GM18861 (cell line): ENCODE data around the gene HYPK.

Experiments
- ATAC-seq: cut with Tn5 transposase; IDR thresholded peaks from one replicate; pipeline ENCODE4 v1.9.1; 2021; ENCODE audit not compliant: unreplicated experiment

Gene HYPK, protein sequence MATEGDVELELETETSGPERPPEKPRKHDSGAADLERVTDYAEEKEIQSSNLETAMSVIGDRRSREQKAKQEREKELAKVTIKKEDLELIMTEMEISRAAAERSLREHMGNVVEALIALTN

GRCh38 chr15:43800286-43801141, at the start of gene HYPK:
Gene HYPK (plus strand): TSS chr15:43800599. CDS start chr15:43800623, 24 bp downstream.
- ATAC-seq, result peak; percentile 76

- no peak for ATAC-seq
These were observed 48.5 kb upstream of the HYPK start for GRCh38 chr15:43751885-43752284.

DNA sequence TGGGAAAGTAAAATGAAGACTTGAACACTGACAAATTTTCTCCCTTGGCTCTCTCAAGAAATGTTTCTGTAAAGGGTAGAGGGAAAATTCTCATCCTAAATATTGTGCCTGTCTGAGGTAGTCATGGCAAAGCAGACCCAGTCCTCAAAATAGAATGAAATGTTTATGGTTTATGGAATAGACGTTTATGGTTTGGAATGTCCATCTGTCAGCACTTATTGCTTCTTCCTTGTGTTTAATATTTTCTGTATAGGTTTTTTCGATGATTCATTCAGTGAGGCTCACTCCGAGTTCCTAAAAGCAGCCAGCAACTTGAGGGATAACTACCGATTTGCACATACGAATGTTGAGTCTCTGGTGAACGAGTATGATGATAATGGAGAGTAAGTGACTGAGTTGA, 37.6 kb upstream of the HYPK start:
- no peak for ATAC-seq

GRCh38 chr15:43763819-43764446, 36.5 kb upstream of the HYPK start:
- ATAC-seq, result no peak

GRCh38 chr15:43769584-43770228, 30.7 kb upstream of the HYPK start:
- no peak for ATAC-seq

DNA sequence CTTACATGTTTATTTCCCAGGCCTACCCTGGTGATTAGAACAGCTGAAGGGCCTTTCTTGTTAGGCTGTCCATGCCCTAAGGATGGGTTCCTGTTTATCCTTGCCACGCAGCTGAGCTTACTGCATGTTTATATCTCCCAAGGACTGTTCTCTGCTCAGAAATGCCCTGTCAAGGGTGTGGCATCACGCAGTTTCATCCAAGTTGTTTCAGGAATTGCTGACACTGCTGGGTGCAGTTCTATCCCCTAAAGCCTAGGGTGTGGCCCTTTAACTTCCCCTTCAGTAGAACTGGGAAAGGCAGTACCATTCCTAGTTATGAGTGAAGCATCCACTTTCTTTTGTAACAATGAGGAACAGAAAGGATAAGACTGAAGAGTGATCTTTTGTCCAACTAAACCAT, 28.6 kb upstream of the HYPK start:
- no peak for ATAC-seq

- no peak for ATAC-seq
These were observed 27.8 kb upstream of the HYPK start for GRCh38 chr15:43772624-43773023.

GRCh38 chr15:43774062-43774461, 26.3 kb upstream of the HYPK start:
- ATAC-seq, result no peak

GRCh38 chr15:43775411-43775965, 24.9 kb upstream of the HYPK start:
- ATAC-seq, result no peak

DNA sequence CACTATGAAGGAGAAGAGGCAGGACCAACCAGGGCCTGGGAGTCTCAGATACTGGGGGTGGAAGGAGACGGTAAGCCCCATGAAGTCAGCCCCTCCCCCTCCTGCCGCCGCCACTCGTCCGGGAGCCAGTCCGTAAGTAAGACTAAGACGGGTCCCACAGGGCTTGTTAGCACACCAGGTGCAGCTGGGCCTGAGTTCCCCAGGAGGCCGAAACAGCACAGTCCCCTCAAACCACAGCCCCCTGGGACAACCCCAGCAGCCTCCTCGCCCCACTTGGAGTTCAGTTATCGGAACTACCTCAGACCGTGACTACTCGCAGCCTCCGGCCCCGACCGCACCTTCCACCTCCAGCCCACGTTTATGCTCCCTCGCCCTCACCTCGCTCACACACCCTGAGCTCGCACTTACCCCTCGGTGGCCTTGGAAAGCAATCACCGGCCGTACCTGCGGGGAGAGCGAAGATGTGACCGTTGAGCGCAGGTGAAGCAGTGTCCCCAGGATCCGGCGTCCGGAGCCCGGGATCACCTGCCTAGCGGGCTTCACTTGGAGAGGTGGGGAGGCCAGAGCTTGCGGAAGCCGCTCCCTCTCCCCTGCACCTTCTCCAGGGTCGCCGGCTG, 24.2 kb upstream of the HYPK start:
- ATAC-seq, result peak; percentile 57

- ATAC-seq, result peak; percentile 23
These were observed 23.6 kb upstream of the HYPK start, which contains the start of gene ELL3 for GRCh38 chr15:43776718-43777266. Gene ELL3 (minus strand): TSS chr15:43776966. CDS start chr15:43776901, 65 bp downstream.

DNA sequence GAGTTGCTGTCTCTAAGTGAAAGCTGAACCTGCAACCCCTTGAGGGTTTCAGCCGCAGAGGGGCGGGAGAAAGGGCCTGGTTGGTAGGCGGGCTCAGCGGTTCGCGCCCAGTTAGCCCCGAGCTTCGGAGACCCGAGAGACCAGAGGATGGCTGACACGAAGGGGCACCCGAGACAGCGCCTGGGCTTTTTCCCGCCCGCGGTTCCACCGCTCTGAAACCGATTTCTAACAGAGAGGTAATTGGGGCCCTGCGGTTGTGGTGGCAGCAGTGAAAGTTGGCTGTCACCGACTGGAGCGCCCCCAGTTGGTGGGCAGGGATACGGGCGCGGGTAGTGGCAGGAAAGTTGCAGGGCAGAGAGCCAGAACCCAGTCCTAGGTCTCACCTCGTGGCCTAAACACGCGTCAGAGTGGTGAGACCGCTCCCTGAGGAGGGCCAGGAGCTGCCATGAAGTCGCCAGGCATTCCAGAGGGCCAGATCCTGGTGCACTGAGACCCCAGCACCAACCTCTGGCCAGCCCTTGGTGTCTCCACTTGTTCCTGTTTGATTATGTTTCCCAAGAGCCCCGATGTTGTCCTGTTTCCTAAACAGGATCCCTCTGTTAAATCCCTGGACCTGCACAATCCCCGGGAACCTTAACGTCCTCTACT, 23.0 kb upstream of the HYPK start:
- peak; percentile 53 for ATAC-seq

GRCh38 chr15:43779016-43779415, 21.4 kb upstream of the HYPK start:
- ATAC-seq, result no peak

DNA sequence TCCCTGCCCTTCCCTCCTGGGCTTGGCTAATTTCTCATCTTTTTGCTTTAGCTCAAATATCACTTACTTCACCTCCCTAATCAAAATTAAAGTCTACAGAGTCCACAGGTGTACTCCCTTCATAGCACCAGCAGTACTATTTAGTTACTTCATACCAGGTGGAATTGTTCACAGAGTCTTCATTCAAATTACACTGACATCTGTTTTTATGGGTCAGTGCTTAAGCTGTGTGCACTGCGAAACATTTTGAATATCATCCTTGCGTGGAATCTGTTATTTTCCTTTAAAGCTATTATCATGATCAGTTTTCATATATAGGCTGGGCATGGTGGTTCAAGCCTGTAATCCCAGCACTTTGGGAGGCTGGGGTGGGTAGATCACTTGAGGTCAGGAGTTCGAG, 11.0 kb upstream of the HYPK start:
- ATAC-seq, result no peak

DNA sequence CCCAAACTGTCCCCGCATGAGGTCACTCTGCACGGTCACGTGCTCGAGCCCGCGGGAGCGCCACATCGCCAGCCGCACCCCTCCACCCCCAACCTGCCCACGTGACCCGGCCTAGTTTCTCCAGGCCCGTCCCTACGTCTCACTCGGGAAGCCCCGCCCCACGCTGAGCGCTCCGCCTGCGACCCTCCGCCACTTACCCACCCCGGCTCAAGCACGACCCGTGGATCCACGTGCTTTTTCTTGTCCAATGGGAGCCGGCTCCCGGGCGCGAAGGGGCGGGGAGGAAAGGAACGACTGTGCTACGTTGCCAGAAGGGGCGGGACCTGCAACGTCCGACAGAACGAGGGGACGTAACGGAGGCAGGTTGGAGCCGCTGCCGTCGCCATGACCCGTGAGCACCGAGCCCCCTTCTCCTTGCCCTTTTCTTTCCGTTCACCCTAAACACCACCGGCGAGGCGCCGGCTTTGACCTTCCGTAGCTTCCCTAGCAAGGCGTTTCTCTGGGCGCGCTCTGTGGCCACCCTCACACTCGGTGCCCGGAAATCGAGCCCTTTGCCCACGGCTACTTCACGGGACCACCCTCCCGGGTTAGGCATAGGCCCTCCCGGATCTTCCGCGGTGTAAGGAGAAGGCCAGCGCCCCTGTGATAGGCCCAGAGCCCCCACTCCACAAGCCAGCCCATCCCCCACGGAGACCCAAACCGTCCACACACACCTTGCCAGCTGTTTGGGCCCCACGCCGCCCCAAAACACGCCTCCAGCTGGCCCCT, 8.2 kb upstream of the HYPK start, which contains the start of gene SERF2:
Gene SERF2 (plus strand): TSS at position 328 of the 768 bp plus-strand sequence. CDS start 57 bp downstream, at position 385.
- peak; percentile 69 for ATAC-seq

DNA sequence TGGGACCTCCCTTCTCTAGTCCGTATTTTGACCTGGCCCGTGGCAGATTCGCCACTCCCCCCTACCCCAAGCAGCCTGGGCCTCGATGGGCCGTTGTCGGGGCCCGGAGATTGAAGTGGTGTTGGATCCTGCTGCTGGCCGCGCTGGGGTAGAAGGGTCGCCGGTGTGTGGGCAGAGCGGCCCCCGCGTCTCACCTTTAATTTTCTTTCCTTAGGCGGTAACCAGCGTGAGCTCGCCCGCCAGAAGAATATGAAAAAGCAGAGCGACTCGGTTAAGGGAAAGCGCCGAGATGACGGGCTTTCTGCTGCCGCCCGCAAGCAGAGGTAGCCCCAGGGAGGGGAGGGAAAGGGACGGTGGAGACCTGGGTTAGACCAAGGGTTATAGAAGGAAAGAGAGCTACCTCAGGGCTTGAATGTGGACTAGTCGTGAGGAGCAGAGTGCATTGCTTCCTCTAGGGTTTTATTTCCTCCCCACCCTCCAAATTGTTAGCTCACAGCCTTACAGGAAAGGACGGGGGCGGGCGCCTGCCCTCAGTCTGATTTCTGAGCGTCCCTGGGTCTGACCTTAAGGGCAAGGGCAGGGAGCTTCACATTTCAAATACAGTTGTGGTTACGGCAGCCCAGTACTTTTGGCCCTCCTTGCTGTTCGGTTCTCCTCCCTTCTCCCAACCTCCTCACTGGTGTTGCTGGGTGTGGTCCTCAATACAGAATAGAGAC, 7.5 kb upstream of the HYPK start:
- no peak for ATAC-seq

DNA sequence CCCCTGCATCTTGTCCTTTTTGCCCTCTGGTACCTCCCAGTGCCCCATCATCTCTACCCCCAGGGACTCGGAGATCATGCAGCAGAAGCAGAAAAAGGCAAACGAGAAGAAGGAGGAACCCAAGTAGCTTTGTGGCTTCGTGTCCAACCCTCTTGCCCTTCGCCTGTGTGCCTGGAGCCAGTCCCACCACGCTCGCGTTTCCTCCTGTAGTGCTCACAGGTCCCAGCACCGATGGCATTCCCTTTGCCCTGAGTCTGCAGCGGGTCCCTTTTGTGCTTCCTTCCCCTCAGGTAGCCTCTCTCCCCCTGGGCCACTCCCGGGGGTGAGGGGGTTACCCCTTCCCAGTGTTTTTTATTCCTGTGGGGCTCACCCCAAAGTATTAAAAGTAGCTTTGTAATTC, 6.8 kb upstream of the HYPK start:
- no peak for ATAC-seq

GRCh38 chr15:43794269-43795037, 5.9 kb upstream of the HYPK start:
- no peak for ATAC-seq
